ENCODE results near the gene EIF2S1.
"Not testable (repeated sequence)": the region's sequence is repeated elsewhere in the genome, so short reads cannot be mapped to it uniquely, and the experiment has no call there.

The EIF2S1 gene

DNA sequence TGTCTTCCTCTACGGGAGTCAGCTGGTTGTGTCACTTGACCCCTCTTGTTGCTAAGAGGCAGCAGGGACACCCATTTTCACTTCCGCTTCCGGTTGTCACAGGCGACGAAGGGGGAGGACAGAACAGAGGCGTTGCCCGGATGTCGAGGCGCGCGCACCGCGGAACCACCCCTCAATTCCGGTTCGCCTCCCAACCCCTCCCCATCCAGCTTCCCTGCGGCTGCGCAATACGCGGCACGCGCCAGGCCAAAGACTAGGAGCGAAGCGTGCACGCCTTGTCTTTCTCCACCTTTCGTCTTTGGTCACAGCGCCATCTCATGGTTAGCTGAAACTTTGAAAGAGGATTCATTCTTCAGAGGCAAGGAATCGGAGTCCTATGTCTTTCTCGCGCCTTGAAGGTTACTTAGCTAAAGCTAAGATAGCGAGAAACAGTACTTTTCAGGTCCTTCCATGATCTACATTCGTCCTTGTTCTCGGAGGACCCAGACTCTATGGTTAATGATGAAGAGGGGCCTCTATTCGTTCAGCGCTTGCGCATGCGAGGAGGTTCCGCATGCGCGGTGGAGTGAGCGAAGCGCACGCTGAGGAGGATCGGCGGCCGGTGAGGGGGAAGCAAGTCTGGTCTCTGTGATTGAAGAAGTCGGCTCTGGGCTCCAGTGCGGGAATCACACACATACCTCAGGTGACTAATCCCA is at the start of gene EIF2S1, which contains the start of gene ATP6V1D:
EIF2S1 (plus strand) TSS at position 554 of the 695 bp plus-strand sequence. CDS start 4,440 bp downstream, outside the sequence.
ATP6V1D (minus strand) TSS at position 30 of the 695 bp plus-strand sequence. CDS start 106 bp downstream, outside the sequence.
- Mint-ChIP-seq H3K27ac (peak within 1 kb of the TSS; percentile 97), H3K4me3 (peak within 1 kb of the TSS; percentile 99), H3K27me3 (no peaks in the 10 kb centered on the region), H3K4me1 (peaks cover 46% of the 10 kb centered on the region), H3K36me3 (peaks cover 12% of the 10 kb centered on the region), H3K9me3 (no peaks in the 10 kb centered on the region)
- peak; percentile 97 for ATAC-seq

DNA sequence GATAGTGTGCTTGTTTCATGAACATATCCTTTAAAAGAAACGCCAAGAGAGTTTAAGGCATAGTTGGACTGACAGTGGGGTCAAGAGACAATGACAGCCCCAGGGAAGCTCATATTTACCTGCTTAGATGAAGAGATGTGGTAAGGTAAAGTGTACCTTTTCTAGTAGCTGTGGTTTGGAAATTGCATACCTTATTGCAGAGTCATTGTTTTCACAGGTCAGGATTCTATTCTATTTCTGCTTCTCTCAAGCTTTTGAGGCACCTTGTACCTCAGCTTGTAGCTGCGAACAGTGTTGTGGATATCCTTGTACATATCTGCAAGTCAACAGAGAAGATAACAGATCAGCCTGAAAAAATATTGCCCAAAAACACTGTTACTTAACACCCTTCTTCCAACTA is 48.3 kb upstream of the EIF2S1 start:
- Mint-ChIP-seq H3K36me3 (peaks cover 6% of the 10 kb centered on the region), H3K4me1 (peaks cover 8% of the 10 kb centered on the region), H3K9me3 (no peaks in the 10 kb centered on the region), H3K27me3 (no peaks in the 10 kb centered on the region), H3K4me3 (no peak overlapping the region), H3K27ac (no peak overlapping the region)
- no peak for ATAC-seq

DNA sequence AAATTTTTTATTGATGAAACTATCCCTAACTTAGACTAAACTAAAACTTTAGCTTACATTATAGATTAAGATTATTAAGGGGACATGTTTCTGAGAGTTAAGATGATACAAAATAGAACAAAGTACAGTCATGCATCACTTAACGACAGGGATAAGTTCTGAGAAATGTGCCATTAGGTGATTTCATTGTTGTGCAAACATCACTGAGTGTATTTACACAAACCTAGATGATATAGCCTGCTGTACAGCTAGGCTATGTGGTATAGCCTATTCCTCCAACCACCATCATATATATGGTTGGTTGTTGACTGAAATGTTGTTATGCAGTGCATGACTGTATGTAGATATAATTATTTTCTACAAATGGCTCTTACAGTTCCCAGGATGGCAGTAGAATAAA is 47.0 kb upstream of the EIF2S1 start:
- H3K9me3 Mint-ChIP-seq, result no peaks in the 10 kb centered on the region
- no peak overlapping the region for H3K4me3 Mint-ChIP-seq
- no peak for ATAC-seq
- H3K4me1 Mint-ChIP-seq, result peaks cover 1% of the 10 kb centered on the region
- peaks cover 6% of the 10 kb centered on the region for H3K36me3 Mint-ChIP-seq
- no peak overlapping the region for H3K27ac Mint-ChIP-seq
- H3K27me3 Mint-ChIP-seq, result no peaks in the 10 kb centered on the region

DNA sequence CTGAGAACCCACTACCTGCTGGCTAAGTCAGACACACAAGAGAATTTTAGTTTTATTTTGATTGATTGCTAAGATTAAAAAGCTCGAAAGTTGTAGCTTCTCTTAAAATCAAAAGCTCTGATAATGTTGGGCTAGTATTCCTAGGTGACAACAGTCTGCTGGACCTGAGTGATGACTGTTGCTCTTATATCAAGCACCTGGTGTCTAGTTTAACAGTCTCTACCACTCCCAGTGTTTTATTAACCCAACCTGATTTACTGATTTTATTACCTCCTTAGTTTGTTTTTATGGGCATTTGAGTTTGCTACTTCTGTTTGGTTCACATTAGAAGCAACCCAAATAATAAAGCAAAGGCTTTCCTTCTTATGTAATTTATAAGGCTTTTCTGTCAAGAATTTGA is 42.3 kb upstream of the EIF2S1 start:
- H3K9me3 Mint-ChIP-seq, result no peaks in the 10 kb centered on the region

DNA sequence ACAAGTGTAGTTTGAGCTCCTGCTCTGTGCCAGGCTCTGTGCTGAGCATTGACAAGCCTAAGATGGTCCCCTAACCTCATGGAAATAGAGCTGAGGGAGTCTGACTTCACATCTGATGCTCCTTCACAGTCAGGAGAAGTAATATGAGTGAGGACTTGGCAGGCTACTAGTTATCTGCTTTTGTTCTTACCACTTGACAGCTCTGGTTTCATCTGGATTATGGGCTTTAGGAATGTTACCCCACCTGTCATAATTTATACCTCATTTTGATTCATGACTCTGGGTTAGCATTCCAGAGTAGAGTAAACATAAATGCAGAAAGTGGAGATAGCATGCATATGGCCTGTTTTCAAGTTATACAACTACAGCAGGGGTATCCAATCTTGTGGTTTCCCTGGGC is 41.0 kb upstream of the EIF2S1 start:
- no peaks in the 10 kb centered on the region for H3K9me3 Mint-ChIP-seq
- ATAC-seq, result no peak
- no peak overlapping the region for H3K4me3 Mint-ChIP-seq
- H3K4me1 Mint-ChIP-seq, result no peaks in the 10 kb centered on the region
- no peaks in the 10 kb centered on the region for H3K27me3 Mint-ChIP-seq
- peaks cover 1% of the 10 kb centered on the region for H3K36me3 Mint-ChIP-seq
- no peak overlapping the region for H3K27ac Mint-ChIP-seq

More for the DNA sequence above, 42.3 kb upstream of the EIF2S1 start:
- no peak for ATAC-seq
- no peaks in the 10 kb centered on the region for H3K27me3 Mint-ChIP-seq
- no peak overlapping the region for H3K4me3 Mint-ChIP-seq
- H3K27ac Mint-ChIP-seq, result no peak overlapping the region
- H3K4me1 Mint-ChIP-seq, result no peaks in the 10 kb centered on the region
- peaks cover 6% of the 10 kb centered on the region for H3K36me3 Mint-ChIP-seq

DNA sequence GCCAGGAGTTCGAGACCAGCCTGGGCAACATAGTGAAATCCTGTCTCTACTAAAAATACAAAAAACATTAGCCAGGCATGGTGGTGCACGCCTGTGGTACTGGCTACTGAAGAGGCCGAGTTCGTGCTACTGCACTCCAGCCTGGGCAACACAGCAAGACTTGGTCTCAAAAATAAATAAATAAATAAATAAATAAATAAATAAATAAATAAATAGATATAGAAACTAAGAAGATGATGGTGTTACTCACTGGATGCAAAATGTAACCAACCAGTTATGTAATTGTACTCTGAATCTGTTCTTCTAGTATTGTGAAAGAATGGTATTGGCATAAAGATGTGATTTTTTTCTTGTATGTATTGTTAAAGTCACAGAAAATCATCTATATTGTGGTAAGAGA is 30.5 kb upstream of the EIF2S1 start:
- not testable (repeated sequence) for H3K27me3 Mint-ChIP-seq, H3K9me3 Mint-ChIP-seq, H3K4me1 Mint-ChIP-seq, H3K4me3 Mint-ChIP-seq, ATAC-seq, H3K27ac Mint-ChIP-seq
- peaks cover 49% of the 10 kb centered on the region for H3K36me3 Mint-ChIP-seq

DNA sequence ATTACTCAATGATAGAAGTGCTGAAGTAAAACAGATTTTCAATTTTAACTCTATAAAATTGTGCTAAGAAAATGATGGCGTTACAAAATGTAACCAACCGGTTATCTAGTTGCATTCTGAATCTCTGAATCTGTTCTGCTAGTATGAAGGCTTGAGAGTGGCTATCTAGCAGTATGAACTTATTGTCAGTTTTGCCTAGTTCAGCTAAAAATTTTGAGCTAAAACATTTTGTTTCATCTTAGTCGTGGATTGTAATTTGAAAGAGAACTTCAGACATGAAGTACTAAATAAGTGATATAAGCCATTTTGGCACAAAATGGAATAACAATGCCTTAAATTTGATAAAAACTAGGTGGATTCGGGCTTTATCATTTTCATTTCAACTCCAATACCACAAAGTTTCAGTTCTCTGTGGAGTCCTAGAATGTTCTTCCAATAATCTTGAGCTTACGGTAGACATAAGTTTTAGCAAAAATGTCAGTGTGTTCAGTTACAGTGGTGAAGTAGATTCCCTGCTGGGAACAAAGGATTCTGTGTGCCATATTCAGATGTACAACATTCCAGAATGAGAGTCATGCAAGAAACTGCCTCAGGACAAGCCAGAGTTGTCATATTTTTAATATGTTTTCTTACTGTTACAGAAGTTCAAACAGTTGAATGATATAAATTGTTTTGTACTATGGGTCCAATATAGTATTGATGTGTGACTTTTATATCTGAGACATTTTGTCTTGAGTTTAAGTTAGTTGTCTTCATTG is 28.6 kb upstream of the EIF2S1 start:
- Mint-ChIP-seq H3K27ac (no peak overlapping the region), H3K9me3 (no peaks in the 10 kb centered on the region), H3K36me3 (peaks cover 48% of the 10 kb centered on the region), H3K27me3 (no peaks in the 10 kb centered on the region), H3K4me3 (no peak overlapping the region), H3K4me1 (no peaks in the 10 kb centered on the region)
- ATAC-seq, result no peak

- Mint-ChIP-seq H3K27ac (no peak overlapping the region), H3K9me3 (no peaks in the 10 kb centered on the region), H3K4me1 (no peaks in the 10 kb centered on the region), H3K36me3 (peaks cover 48% of the 10 kb centered on the region), H3K4me3 (no peak overlapping the region), H3K27me3 (no peaks in the 10 kb centered on the region)
- no peak for ATAC-seq
Measured at GRCh38 chr14:67332468-67332867, 27.7 kb upstream of the EIF2S1 start.

- no peaks in the 10 kb centered on the region for H3K9me3 Mint-ChIP-seq
- peaks cover 49% of the 10 kb centered on the region for H3K36me3 Mint-ChIP-seq
- no peak overlapping the region for H3K4me3 Mint-ChIP-seq
- no peak overlapping the region for H3K27ac Mint-ChIP-seq
- ATAC-seq, result no peak
- no peaks in the 10 kb centered on the region for H3K4me1 Mint-ChIP-seq
- no peaks in the 10 kb centered on the region for H3K27me3 Mint-ChIP-seq
Measured at GRCh38 chr14:67335781-67336180, 24.3 kb upstream of the EIF2S1 start.

DNA sequence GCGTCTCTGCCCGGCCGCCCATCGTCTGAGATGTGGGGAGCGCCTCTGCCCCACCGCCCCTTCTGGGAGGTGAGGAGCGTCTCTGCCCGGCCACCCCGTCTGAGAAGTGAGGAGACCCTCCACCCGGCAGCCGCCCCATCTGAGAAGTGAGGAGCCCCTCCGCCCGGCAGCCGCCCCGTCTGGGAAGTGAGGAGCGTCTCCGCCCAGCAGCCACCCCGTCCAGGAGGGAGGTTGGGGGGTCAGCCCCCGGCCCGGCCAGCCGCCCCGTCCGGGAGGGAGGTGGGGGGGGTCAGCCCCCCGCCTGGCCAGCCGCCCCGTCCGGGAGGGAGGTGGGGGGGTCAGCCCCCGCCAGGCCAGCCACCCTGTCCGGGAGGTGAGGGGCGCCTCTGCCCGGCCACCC is 18.9 kb upstream of the EIF2S1 start:
- H3K9me3 Mint-ChIP-seq, H3K4me1 Mint-ChIP-seq, H3K27me3 Mint-ChIP-seq, H3K27ac Mint-ChIP-seq, H3K4me3 Mint-ChIP-seq, ATAC-seq: not testable (repeated sequence)
- H3K36me3 Mint-ChIP-seq, result peaks cover 37% of the 10 kb centered on the region

- Mint-ChIP-seq H3K9me3 (no peaks in the 10 kb centered on the region), H3K36me3 (peaks cover 35% of the 10 kb centered on the region), H3K4me3 (no peak overlapping the region), H3K4me1 (no peaks in the 10 kb centered on the region), H3K27ac (no peak overlapping the region), H3K27me3 (no peaks in the 10 kb centered on the region)
- no peak for ATAC-seq
Measured at GRCh38 chr14:67343601-67344230, 16.4 kb upstream of the EIF2S1 start.

DNA sequence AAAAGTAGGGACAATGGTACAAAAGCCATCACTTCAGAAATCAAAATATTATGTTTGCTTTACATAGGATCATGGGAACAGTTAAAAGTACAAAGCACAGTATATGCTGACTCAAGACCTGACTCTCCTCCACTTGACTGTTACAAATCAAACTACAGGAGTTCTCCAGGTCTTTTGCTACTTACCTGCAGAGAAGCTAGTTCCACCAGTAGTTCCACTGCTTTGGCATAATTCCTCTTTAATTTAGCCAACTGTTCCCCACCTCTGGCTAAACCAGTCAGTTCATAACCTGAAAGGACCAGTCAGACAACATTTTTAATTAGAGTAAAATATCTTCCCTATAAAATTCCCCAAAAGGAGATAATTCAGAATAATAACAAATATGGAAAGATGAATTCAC is 14.5 kb upstream of the EIF2S1 start:
- H3K27ac Mint-ChIP-seq, result no peak overlapping the region

DNA sequence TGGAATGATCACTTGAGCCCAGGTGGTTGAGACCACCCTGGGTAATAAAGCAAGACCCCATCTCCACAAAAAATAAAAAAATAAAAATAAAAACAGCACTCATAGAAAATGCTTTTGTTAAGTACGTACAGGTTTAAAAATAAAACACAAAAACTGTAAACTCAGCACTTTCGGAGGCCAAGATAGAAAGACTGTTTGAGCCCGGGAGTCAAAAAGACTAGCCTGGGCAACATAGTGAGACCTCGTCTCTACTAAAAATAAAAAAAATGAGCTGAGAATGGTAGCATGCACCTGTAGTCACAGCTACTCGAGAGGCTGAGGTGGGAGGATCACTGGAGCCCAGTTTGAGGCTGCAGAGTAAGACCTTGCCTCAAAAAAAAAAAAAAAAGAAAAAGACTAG is 8.1 kb upstream of the EIF2S1 start:
- no peak overlapping the region for H3K27ac Mint-ChIP-seq
- H3K27me3 Mint-ChIP-seq, result no peaks in the 10 kb centered on the region
- H3K4me1 Mint-ChIP-seq, result peaks cover 2% of the 10 kb centered on the region
- ATAC-seq, result no peak
- H3K9me3 Mint-ChIP-seq, result no peaks in the 10 kb centered on the region
- H3K4me3 Mint-ChIP-seq, result no peak overlapping the region
- H3K36me3 Mint-ChIP-seq, result peaks cover 30% of the 10 kb centered on the region

More for the DNA sequence above, 14.5 kb upstream of the EIF2S1 start:
- H3K27me3 Mint-ChIP-seq, result no peaks in the 10 kb centered on the region
- no peaks in the 10 kb centered on the region for H3K9me3 Mint-ChIP-seq
- no peak overlapping the region for H3K4me3 Mint-ChIP-seq
- no peaks in the 10 kb centered on the region for H3K4me1 Mint-ChIP-seq
- ATAC-seq, result no peak
- peaks cover 36% of the 10 kb centered on the region for H3K36me3 Mint-ChIP-seq

- Mint-ChIP-seq H3K36me3 (peaks cover 2% of the 10 kb centered on the region), H3K27ac (peak overlapping the region; percentile 23), H3K9me3 (no peaks in the 10 kb centered on the region), H3K27me3 (no peaks in the 10 kb centered on the region), H3K4me3 (no peak overlapping the region), H3K4me1 (peaks cover 27% of the 10 kb centered on the region)
- no peak for ATAC-seq
Measured at GRCh38 chr14:67357186-67357968, 2.8 kb upstream of the EIF2S1 start.

DNA sequence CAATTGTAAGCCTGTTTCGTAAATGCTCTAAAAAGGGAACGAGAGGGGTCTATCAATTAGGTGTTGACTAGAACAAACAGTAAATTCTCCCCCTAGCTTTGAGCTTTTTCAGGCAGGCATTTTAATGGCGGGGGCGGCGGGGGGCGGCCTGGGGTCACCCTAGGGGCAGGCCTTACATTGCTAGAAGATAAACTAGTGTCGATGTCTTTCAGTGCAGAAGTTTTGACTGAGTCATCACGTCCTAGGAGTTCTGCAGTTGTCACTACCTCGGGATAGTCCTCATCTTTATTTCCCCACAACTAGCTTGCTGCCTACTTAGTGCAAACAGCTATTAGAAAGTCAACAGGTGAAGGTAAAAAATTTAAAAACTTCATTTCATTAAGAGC is 2.2 kb upstream of the EIF2S1 start:
- no peaks in the 10 kb centered on the region for H3K9me3 Mint-ChIP-seq
- no peaks in the 10 kb centered on the region for H3K27me3 Mint-ChIP-seq
- peak overlapping the region; percentile 99 for H3K4me3 Mint-ChIP-seq
- ATAC-seq, result no peak
- peaks cover 33% of the 10 kb centered on the region for H3K4me1 Mint-ChIP-seq
- peak overlapping the region; percentile 23 for H3K27ac Mint-ChIP-seq
- H3K36me3 Mint-ChIP-seq, result no peaks in the 10 kb centered on the region
